NOMO-1 treated with DMSO at 0.1 percent for 48 hours (cell line): Measurements from ENCODE around the gene PCSK6.
"Not testable (repeated sequence)": the region's sequence is repeated elsewhere in the genome, so short reads cannot be mapped to it uniquely, and the experiment has no call there.

Experiments used
- DNase-seq: peaks from one replicate; lab custom pipeline; 2025; ENCODE audit not compliant: unreplicated experiment; lab: John Stamatoyannopoulos, UW

The PCSK6 gene

DNA sequence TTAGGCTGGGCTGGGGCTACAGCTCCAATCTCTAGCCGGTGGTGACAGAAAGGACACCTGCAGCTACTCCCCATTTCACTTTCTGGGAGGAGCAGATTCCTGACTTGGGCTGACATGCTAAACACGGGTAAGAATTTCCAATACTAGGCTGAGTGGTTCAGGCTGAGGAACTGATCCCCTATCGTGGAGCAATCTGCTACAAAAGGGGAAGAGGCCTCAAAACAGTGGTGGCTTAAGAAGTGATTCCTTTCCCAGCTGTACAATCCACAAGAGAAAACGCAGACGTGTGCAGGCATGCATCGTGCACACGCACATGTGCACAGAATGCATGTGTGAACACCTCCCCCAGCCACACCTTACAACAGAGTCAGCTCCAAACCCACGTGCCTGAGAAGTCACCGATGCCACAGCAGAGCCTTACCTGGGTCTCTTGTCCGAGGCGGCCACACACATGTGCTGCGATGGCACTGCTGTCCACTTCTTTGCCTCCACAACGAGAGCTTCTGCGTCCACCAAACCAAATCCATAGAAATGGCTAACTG is 107.8 kb downstream of the PCSK6 start:
- peak; percentile 68 for DNase-seq

- no peak for DNase-seq
Measured at GRCh38 chr15:101380146-101380545, 109.4 kb downstream of the PCSK6 start.

GRCh38 chr15:101379647-101380046 is 109.9 kb downstream of the PCSK6 start:
- DNase-seq: no peak

- no peak for DNase-seq
Measured at GRCh38 chr15:101378879-101379278, 110.6 kb downstream of the PCSK6 start.

DNA sequence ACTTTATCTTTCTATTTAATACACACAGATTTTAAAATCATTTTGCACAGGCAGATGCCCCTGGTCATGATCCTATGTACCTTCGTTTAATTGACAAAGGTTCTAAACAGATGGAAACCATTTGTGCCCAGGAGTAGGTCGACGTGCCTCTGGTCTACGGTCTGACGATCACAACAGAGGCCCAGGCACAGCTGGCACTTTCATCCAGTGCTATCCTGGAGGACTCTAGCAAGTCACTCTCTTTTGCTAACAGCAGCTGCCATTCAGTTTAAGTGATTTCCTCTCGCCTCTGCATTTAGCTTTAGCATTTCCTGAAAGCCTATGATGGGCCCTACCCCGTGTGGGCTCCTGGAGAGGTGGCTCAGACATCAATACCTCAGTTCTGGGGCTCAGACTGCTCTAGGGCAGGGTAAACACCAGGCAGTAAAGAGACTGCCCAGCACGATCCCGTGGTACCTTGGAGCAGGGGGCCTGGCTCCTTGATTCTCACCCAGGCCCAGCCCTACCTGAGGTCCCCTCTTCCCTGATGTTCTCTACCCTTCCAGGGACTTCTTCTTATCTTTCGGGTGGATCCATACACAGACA is 111.2 kb downstream of the PCSK6 start:
- no peak for DNase-seq

DNA sequence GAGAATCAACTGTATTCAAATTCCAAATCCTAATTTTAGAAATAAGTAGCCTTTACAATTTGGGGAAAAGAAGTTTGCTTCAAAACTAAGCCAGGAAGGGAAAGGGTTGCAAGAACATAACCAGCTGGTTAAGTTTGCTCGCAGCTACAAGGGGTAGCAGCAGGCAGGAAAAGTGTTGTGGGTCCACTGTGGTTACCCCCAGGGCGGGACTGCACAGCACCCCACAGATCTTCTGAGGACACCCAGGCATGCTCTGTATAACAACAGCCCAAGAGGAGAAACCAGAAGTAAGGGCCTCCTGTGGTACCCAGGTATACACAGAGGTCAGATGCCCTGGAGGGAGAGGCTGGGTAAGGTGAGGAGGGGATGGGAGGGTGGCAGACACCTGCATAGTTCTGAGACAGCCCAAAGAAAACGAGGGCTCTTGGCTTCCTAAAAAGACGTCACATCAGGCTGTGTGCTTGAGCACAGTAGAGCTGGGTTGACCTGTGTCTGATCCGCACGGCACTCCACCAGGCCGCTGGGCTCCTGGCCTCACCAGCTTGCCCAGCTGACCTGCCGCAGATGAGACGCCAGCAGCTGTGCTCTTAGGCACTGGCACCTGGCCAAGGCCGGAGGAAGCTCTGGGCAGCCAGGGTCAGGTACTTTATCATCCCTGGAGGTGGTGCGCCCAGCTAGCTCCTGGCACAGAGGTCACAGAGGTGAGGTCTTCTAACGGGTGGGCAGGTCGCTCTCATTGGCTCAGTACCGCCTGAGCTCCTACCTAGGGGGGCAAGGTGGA is 112.7 kb downstream of the PCSK6 start:
- no peak for DNase-seq

DNA sequence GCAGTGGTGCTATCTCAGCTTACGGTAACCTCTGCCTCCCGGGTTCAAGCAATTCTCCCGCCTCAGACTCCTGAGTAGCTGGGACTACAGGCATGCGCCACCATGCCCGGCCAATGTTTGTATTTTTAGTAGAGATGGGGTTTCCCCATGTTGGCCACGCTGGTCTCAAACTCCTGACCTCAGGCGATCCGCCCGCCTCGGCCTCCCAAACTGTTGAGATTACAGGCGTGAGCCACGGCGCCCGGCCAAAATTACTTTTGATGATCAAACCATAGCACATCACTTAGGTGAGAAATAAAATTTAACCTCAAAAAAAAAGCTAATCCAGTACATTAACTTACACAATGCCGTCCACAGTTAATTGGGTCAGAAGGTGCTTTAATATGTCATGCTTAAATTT is 114.5 kb downstream of the PCSK6 start:
- DNase-seq: not testable (repeated sequence)

DNA sequence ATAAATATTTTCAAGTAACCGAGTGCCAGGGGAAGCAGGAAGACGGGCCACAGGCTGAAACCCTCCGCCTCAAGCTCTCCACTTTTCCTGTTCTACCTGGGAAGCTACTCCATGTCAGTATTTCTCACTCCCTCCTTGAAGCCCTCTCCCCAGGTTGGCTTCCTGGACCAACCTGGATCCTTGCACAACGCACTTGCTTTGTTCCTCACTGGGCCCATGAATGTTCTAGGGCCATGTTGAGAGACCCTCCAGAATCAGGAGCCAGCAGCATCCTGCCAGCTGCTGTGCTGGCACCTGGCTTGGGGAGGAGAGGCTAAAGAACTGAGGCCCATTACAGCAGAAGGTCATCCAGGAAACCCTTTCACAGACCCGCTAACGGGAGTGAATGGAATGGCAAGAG is 115.2 kb downstream of the PCSK6 start:
- DNase-seq: no peak

GRCh38 chr15:101373577-101373976 is 115.9 kb downstream of the PCSK6 start:
- peak; percentile 71 for DNase-seq

GRCh38 chr15:101372960-101373525 is 116.5 kb downstream of the PCSK6 start:
- no peak for DNase-seq

GRCh38 chr15:101372149-101372577 is 117.3 kb downstream of the PCSK6 start:
- no peak for DNase-seq

DNA sequence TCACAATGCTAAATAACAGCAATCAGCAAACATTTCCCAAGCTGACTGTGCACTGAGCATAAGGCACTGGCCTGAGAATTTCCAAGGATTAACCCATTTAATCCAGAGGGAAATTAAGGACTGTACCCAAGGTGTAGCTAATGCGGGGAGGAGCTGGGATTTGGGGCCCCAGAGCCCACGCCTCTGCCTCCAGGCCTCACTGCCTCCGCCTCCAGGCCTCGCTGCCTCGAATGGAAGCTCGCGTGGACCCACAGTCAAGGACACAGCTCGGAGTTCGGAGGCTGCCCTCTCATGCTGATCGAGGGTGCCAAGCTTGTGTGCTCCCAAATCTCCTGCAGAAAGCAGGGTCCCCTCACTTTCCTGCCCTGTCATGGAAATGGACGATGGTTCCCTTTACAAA is 118.0 kb downstream of the PCSK6 start:
- no peak for DNase-seq

- DNase-seq: no peak
Measured at GRCh38 chr15:101371081-101371480, 118.4 kb downstream of the PCSK6 start.

- DNase-seq: no peak
Measured at GRCh38 chr15:101370330-101371024, 119.0 kb downstream of the PCSK6 start.

- no peak for DNase-seq
Measured at GRCh38 chr15:101369676-101370075, 119.8 kb downstream of the PCSK6 start.

DNA sequence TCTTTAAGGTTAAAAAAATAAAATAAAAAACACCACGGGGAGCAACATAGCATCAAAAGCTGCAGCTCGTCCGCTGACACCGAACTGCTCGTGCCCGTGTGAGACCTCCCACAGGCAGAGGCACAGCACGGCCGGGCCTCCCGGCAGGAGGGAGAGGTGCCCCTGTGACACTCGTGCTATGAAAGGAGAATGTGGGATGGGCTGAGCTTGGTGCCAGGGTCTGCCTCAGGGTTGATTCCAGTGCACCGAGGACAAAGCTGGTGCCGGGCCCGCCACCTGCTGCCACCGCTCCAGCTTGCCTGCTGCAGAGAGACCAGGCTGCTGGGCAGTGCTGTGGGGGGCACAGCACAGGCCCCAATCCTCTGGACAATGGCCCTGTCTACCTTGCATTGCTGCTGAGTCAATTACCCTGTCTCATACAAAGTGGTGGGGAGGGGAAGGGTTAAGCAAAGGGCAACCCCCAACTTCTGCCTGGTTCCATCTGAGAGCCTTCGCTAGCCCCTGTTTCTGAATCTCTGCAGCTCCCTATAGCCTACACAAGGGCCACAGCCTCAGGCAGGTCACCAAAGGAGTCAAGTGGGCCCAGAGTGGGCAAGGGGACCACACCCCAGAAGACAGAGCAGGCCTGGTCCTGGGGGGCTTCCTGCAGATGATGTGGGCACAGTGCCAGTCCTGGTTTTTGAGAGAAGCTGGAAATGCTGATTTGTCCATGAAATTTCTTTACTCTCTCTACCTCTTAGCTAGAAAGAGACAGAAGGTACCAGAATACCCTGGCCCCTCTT is 120.5 kb downstream of the PCSK6 start:
- no peak for DNase-seq

- DNase-seq: no peak
Measured at GRCh38 chr15:101368086-101368780, 121.3 kb downstream of the PCSK6 start.

GRCh38 chr15:101366853-101367252 is 122.7 kb downstream of the PCSK6 start:
- no peak for DNase-seq

DNA sequence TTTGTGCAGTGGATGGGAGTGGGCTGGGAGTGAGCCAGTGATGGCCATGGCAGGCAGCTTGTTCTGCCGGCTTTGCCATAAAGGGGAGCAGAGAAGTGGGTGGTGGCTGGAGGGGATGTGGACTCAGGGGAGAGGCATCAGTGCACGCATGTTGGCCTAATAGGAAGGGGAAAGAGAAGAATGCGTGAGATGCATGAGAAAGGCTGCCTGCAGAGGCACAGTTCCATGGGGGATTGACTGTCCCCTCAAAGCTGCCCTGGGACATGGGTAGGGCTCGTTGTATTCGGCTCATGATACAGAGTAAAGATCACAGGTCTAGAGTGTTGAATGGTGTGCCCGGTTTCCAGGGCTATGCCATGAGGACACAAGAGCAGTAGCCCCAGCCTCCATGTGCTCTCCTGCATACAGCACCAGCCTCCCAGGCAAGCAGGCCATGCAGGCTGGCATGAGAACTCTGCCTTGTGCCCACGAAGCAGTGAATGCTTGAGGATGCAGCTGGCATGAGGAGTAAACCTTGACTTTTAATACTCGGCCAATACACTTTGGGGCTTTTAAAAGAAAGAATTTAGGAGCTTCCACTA is 126.4 kb downstream of the PCSK6 start:
- no peak for DNase-seq

DNA sequence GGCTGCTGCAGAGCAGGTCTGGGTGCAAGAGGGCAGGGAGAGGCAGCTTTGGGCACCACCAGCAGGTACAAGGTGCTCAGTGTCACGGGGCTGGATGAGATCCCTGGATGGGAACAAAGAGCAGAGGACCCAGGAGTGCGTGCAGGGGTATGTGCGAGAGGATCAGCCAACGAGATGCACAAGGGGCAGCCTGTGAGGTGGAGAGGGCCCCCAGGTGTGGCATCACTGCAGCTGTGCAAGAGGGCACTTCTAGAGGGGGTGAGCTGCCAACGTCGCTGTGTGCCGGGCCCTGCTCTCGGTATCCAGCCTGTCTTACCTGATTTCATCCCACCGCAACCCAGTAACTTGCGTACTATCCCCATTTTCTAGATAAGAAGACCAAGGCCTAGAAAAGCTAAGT is 127.1 kb downstream of the PCSK6 start:
- no peak for DNase-seq
